PC-3 (cell line): ENCODE data around the gene KSR2.

Experiments used
- EZH2phosphoT487 ChIP-seq: fragments of 300-600 bp; sonication (generic); IDR thresholded peaks from 2 replicates; pipeline ENCODE4 v1.6.1; 2018; ENCODE audit warnings: mild to moderate bottlenecking, antibody characterized with exemption, low read length, borderline replicate concordance
- TF ChIP-seq, protein P1 (sequence below): fragments of 300-600 bp; sonication (generic); conservative IDR thresholded peaks from 2 replicates; pipeline ENCODE4 v1.5.1; 2017; ENCODE audit warnings: antibody characterized with exemption, low read depth, mild to moderate bottlenecking, low read length

DNA sequence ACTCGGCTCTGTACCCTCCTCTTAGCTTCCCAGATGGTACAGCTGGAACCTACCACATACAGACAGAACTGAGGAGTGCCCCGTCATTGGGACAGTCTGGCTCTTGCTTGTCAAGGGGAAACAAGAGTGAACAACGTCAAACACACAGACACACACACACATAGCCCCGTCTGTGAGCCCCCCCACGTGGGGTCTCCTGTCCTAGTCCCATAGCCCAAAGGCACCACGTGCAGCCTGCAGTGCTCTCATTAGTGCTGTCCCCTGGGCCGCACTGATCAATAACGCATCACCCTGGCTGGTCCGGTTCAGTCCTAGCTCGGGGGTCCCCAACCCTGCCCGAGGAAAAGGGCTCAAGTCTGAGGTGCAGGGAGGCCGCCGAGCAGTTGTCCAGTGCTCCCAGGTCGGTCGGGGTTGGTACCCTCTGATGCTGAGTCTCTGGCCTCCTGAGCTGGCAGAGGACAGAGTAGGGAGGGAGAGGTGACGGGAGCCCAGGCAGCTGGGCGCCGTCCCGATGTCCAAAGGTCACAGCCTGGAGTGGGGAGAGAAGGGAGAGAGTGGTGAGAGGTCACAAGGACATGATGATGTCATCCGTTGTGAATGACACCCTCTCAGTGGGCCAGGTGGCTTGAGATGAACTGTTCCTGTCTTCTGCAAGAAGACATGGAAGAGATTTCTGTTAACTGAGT, 502.0 kb downstream of the KSR2 start:
- TF ChIP-seq, protein P1, sequence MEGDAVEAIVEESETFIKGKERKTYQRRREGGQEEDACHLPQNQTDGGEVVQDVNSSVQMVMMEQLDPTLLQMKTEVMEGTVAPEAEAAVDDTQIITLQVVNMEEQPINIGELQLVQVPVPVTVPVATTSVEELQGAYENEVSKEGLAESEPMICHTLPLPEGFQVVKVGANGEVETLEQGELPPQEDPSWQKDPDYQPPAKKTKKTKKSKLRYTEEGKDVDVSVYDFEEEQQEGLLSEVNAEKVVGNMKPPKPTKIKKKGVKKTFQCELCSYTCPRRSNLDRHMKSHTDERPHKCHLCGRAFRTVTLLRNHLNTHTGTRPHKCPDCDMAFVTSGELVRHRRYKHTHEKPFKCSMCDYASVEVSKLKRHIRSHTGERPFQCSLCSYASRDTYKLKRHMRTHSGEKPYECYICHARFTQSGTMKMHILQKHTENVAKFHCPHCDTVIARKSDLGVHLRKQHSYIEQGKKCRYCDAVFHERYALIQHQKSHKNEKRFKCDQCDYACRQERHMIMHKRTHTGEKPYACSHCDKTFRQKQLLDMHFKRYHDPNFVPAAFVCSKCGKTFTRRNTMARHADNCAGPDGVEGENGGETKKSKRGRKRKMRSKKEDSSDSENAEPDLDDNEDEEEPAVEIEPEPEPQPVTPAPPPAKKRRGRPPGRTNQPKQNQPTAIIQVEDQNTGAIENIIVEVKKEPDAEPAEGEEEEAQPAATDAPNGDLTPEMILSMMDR, result no peak
- TF ChIP-seq EZH2phosphoT487, result no peak
